GM12873 (cell line): ENCODE results near the gene PIK3R4.

Experiments used
- TF ChIP-seq, protein P1 (sequence below): IDR thresholded peaks from 2 replicates; pipeline ENCODE4 v1.5.1; 2012; ENCODE audit warnings: low read depth, mild to moderate bottlenecking, moderate library complexity, low read length, control low read depth; ENCODE audit not compliant: insufficient read depth; ENCODE audit errors: missing control alignments

PIK3R4 gene

DNA sequence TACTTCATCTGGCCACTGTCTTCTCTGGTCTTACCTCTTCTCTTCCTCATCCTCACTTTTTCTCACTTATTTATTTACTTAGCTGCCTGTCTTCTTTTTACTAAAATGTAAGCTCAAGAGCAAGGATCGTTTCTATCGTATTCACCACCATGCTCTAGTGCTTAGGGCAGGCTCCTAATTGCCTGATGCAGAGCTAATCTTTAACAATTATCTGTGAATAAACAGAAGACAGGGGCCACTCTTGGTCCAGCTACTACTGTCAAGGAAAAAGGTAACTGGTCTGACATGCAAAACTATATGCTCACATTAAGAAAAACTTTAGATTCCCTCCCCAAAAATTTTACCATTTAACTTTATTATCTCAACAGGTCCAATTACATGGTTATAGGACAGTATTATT is 17.5 kb downstream of the PIK3R4 start:
- TF ChIP-seq, protein P1, sequence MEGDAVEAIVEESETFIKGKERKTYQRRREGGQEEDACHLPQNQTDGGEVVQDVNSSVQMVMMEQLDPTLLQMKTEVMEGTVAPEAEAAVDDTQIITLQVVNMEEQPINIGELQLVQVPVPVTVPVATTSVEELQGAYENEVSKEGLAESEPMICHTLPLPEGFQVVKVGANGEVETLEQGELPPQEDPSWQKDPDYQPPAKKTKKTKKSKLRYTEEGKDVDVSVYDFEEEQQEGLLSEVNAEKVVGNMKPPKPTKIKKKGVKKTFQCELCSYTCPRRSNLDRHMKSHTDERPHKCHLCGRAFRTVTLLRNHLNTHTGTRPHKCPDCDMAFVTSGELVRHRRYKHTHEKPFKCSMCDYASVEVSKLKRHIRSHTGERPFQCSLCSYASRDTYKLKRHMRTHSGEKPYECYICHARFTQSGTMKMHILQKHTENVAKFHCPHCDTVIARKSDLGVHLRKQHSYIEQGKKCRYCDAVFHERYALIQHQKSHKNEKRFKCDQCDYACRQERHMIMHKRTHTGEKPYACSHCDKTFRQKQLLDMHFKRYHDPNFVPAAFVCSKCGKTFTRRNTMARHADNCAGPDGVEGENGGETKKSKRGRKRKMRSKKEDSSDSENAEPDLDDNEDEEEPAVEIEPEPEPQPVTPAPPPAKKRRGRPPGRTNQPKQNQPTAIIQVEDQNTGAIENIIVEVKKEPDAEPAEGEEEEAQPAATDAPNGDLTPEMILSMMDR: no peak

- TF ChIP-seq, protein P1: no peak
Measured at GRCh38 chr3:130728037-130728436, 18.6 kb downstream of the PIK3R4 start.

DNA sequence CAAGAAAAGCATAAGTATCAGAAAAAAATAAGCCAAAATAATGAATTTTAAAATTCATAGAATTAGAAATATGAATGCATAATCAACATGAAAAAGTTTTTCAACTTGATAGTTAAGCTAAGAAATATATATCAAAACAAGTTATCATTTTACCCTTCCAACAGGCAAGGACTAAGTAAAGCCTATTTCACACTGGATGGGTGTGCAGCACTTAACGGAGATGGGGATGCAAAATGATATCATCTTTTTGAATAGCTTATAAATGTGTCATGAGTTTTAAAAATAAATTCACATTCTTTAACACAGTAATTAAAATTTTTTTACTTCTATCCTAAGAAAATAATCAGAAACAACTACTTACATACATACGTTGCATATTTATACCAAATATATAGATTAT is 20.9 kb downstream of the PIK3R4 start:
- TF ChIP-seq, protein P1: no peak

DNA sequence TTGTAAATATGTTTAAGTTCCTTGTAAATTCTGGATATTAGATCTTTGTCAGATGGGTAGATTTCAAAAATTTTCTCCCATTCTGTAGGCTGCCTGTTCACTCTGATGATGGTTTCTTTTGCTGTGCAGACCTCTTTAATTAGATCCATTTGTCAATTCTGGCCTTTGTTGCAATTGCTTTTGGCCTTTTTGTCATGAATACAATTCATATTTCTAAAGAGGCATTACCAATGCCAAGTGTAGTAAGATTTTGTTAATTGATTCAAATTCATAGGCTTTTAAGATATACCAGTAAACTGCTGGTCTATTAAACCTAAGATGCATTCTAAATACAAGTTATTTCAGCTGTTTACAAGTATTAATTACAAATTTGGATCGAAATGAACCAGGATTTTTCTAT is 31.0 kb downstream of the PIK3R4 start:
- TF ChIP-seq, protein P1: no peak

DNA sequence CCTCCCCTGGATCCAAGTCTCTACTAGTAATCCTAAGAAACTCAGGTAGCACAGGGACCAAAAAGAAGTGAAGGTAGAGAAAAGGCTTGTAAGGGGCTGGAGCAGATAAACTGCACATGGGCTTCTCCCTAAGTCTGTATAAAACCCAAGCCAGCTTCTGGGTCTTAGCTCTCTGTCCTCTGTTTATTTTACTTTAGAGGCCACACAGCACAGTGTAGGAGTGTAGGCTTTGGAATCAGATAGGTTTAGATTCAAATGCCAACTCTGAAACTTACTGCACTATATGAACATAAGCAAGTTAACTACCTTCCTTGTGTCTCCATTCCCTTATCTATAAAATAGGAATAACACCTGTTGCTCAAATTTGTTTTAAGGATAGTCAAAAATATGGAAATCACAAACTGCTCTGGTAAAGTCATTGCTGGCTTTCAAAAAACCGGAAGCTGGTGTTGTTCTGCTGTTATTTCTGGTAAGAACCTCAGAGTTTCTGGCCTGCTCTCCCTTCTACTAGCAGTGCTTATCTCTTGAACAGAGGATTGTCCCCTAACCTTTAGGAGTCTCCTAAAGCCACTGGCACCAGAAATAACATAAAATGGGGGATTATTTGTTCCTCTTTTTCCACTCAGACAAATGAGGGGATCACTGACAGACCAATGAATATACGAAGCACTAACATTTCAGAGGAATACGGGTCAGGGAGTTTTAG is 33.8 kb downstream of the PIK3R4 start:
- TF ChIP-seq, protein P1: no peak

DNA sequence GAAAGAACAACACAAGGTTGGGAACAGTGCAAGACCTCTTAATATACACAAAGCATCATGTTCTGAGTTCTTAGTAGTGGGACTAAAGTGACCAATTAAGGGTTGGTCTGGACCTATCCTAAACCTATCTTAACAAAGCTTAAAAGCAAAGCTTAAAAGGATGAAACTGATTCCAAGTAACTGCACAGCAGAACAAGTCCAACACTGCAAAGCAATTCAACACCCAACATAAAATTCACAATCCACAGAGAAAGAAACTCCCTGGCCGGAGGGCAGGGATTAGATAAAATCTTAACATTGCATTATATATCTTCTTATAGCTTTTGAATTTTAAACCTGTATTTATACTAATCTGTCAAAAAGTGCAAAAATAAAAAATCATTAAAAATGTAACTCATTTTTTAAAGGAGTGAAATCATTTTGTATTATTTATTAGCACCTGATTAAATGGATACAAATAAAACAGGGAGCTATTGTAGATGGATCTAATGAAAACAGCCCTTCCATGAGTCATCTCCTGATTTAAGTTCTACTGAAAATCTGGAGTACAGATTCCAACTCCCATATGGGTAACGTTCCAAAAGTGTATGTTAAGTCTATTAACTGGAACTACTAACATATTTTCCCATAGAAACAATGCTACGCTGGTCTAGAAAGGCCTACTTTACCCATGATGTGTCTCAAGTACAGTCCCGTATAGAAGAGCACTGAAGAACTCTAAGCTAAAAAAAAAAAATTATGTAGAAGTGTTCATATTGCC is 34.9 kb downstream of the PIK3R4 start:
- TF ChIP-seq, protein P1: no peak

- TF ChIP-seq, protein P1: no peak
Measured at GRCh38 chr3:130709671-130710070, 37.0 kb downstream of the PIK3R4 start.
